Medulla oblongata (tissue), 1 donor: ENCODE measurements around the gene NABP1.

Experiments used
- DNase-seq: peaks from one replicate; pipeline ENCODE4 v3.0.0-alpha.2; 2015; ENCODE audit errors: extremely low spot score

NABP1 gene

GRCh38 chr2:191680639-191681038 is 2.7 kb downstream of the NABP1 start:
- no peak for DNase-seq

- no peak for DNase-seq
Measured at GRCh38 chr2:191682126-191682525, 4.2 kb downstream of the NABP1 start.

GRCh38 chr2:191686066-191686465 is 8.1 kb downstream of the NABP1 start:
- no peak for DNase-seq

- no peak for DNase-seq
Measured at GRCh38 chr2:191686729-191687128, 8.8 kb downstream of the NABP1 start.

GRCh38 chr2:191687867-191688266 is 9.9 kb downstream of the NABP1 start:
- DNase-seq = no peak

- DNase-seq = no peak
Measured at GRCh38 chr2:191688934-191689695, 11.2 kb downstream of the NABP1 start.

GRCh38 chr2:191690327-191690726 is 12.4 kb downstream of the NABP1 start:
- DNase-seq = no peak

GRCh38 chr2:191691016-191691735 is 13.2 kb downstream of the NABP1 start:
- DNase-seq = peak; percentile 84

GRCh38 chr2:191691898-191692297 is 14.0 kb downstream of the NABP1 start:
- no peak for DNase-seq

- no peak for DNase-seq
Measured at GRCh38 chr2:191692502-191693115, 14.7 kb downstream of the NABP1 start.

- DNase-seq = no peak
Measured at GRCh38 chr2:191693166-191693565, 15.2 kb downstream of the NABP1 start.

- DNase-seq = no peak
Measured at GRCh38 chr2:191693778-191694177, 15.8 kb downstream of the NABP1 start.

GRCh38 chr2:191696001-191696400 is 18.1 kb downstream of the NABP1 start:
- DNase-seq = peak; percentile 43

- no peak for DNase-seq
Measured at GRCh38 chr2:191696966-191697365, 19.0 kb downstream of the NABP1 start.

- DNase-seq = no peak
Measured at GRCh38 chr2:191697870-191698269, 19.9 kb downstream of the NABP1 start.

- DNase-seq = no peak
Measured at GRCh38 chr2:191699341-191699945, 21.5 kb downstream of the NABP1 start.

GRCh38 chr2:191701029-191701428 is 23.1 kb downstream of the NABP1 start:
- no peak for DNase-seq

- no peak for DNase-seq
Measured at GRCh38 chr2:191701696-191702095, 23.8 kb downstream of the NABP1 start.

GRCh38 chr2:191703079-191703725 is 25.3 kb downstream of the NABP1 start:
- DNase-seq = no peak

- DNase-seq = peak; percentile 53
Measured at GRCh38 chr2:191705084-191705483, 27.1 kb downstream of the NABP1 start.

- no peak for DNase-seq
Measured at GRCh38 chr2:191705701-191706100, 27.8 kb downstream of the NABP1 start.

- DNase-seq = no peak
Measured at GRCh38 chr2:191706791-191707190, 28.9 kb downstream of the NABP1 start.
